ENCODE data around the gene AHI1. TPM values are rescaled to one million over a fixed set of nuclear protein-coding genes. Genes with fewer than 3 reads are reported as not detected.

The AHI1 gene
- total RNA-seq, 3 donors from 2014 or later: 17.7 to 34.7 (median 26.5) TPM

DNA sequence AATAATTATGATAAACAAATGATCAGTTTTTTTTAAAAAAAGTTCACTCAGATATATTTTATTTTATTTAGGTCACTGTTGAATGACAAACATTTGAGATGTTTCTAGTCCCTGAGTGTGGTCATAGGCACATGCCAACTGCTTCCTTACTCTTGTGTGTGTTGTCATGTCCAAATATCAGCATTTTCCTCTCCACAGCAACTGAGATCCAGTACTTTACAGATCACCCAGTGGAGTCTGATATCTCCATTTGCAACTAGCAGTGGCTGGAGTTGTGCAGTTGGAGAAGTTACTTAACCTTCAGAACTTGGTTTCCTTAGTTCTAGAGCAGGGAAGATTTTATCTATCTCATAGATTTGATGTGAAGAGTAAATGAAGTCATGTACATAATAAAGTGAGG is 215.1 kb downstream of the AHI1 start:
- ATAC-seq: no peak

DNA sequence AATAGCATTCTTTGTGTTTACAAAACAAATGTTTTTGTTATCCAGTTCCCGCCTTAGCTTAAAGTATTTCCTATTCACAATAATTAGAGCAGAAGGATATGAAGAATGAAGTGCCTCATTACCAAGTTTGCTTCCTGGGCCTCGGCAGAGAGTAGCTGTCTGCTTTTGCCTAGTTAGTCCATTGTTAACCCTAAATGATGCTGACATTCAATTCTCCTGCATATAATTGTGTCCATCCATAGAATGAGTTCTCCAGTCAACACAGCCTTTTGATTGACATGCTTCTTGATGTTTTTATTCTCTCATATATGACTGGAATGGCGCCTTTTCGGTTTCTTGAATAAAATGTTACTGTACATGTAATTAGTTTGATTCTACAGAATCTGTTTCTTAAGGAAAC is 215.6 kb downstream of the AHI1 start:
- Histone ChIP-seq H3K36me3 (ENCODE audit: low read depth) (no peaks in the 10 kb centered on the region), H3K4me1 (ENCODE audit: low read depth) (no peaks in the 10 kb centered on the region), H3K9me3 (no peaks in the 10 kb centered on the region), H3K4me3 (no peak overlapping the region)
- no peak for DNase-seq
- intact Hi-C loops (cut with DNase I, micrococcal nuclease): no loop called here
- ATAC-seq: no peak
- TF ChIP-seq, protein P1, sequence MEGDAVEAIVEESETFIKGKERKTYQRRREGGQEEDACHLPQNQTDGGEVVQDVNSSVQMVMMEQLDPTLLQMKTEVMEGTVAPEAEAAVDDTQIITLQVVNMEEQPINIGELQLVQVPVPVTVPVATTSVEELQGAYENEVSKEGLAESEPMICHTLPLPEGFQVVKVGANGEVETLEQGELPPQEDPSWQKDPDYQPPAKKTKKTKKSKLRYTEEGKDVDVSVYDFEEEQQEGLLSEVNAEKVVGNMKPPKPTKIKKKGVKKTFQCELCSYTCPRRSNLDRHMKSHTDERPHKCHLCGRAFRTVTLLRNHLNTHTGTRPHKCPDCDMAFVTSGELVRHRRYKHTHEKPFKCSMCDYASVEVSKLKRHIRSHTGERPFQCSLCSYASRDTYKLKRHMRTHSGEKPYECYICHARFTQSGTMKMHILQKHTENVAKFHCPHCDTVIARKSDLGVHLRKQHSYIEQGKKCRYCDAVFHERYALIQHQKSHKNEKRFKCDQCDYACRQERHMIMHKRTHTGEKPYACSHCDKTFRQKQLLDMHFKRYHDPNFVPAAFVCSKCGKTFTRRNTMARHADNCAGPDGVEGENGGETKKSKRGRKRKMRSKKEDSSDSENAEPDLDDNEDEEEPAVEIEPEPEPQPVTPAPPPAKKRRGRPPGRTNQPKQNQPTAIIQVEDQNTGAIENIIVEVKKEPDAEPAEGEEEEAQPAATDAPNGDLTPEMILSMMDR (IDR thresholded peaks at IDR 0.05): no peak

More for the DNA sequence above, 215.1 kb downstream of the AHI1 start:
- Histone ChIP-seq H3K9me3 (no peaks in the 10 kb centered on the region), H3K4me1 (ENCODE audit: low read depth) (no peaks in the 10 kb centered on the region), H3K4me3 (no peak overlapping the region), H3K36me3 (ENCODE audit: low read depth) (no peaks in the 10 kb centered on the region)
- DNase-seq: no peak
- TF ChIP-seq, protein P1 (IDR thresholded peaks at IDR 0.05): no peak
- intact Hi-C loops (cut with DNase I, micrococcal nuclease): no loop called here

DNA sequence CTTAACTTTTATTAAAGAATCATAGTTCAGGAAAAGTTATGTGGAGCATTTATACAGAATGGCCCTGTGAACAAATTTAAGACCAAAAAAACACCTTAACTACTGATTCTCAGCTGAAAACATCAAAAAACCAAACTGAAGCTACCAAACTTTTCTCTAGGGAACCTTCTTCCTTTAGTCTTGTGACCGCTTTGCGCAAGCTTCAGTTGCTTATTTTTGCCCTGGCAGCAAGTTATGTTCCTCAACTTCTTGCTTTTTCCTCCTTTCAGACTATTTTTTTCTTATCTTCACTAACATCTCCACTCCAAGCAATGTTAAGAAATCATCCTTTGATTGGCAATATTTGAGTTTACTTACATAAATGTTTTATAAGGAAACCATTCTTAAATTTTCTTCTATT is 216.3 kb downstream of the AHI1 start:
- no peak for DNase-seq
- H3K9me3 ChIP-seq: no peaks in the 10 kb centered on the region
- TF ChIP-seq, protein P1 (IDR thresholded peaks at IDR 0.05): no peak
- no peaks in the 10 kb centered on the region for H3K4me1 ChIP-seq (ENCODE audit: low read depth)
- no peak for ATAC-seq
- H3K4me3 ChIP-seq: no peak overlapping the region
- H3K36me3 ChIP-seq (ENCODE audit: low read depth): no peaks in the 10 kb centered on the region
- intact Hi-C loops (cut with DNase I, micrococcal nuclease): no loop called here

DNA sequence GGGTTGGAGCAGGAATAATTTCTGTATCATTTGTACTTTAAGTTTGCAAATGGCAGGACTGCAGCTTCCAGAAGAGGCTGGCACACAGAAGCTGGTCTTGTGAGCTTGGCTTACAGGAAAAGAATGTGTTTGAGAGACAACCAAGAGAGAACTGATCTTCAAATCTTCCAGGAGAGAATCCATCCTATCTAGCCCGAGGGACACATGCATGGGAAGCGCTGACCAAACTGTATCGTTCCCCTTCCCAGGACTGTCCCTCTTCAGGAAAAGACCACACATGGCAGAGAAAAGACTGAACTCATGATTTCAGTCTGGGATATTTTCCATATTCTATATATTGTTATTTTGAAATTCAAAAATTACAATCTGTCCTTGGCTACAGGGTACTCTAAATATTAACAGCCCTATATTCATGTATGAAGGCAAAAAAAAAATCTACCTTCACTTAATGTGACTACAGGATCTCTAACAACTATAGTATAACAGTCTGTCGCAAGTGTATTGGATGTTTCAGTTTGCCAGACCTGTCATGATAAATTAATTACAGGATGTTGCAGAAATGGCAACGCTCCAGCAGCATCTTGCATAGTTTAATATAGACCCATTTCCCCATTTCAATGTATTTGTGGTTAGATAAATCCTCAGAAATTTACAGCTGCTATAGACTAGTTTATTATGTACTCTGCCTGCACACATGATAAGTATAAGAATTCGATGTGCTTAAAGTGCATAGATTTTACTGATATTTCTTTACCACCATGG is 217.0 kb downstream of the AHI1 start:
- TF ChIP-seq, protein P1 (IDR thresholded peaks at IDR 0.05): no peak
- H3K4me1 ChIP-seq (ENCODE audit: low read depth): no peaks in the 10 kb centered on the region
- no peaks in the 10 kb centered on the region for H3K36me3 ChIP-seq (ENCODE audit: low read depth)
- no peaks in the 10 kb centered on the region for H3K9me3 ChIP-seq
- no peak overlapping the region for H3K4me3 ChIP-seq
- intact Hi-C loops (cut with DNase I, micrococcal nuclease): no loop called here
- ATAC-seq (no peak), DNase-seq (no peak)

DNA sequence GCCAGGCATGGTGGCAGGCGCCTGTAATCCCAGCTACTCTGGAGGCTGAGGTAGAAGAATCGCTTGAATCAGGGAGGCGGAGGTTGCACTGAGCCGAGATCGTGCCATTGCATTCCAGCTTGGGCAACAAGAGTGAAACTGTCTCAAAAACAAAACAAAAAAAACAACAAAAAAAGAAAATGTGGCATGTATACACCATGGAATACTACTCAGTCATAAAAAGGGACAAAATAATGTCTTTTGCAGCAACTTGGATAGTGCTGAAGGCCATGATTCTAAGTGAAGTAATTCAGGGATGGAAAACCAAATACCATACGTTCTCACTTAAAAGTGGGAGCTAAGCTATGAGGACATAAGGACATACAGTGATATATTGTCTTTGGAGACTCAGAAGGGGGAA is 220.1 kb downstream of the AHI1 start:
- Histone ChIP-seq H3K9me3 (no peaks in the 10 kb centered on the region), H3K4me3 (no peak overlapping the region), H3K4me1 (ENCODE audit: low read depth) (peaks cover 10% of the 10 kb centered on the region), H3K36me3 (ENCODE audit: low read depth) (no peaks in the 10 kb centered on the region)
- ATAC-seq (no peak), DNase-seq (no peak)
- TF ChIP-seq, protein P1 (IDR thresholded peaks at IDR 0.05): no peak
- intact Hi-C loops (cut with DNase I, micrococcal nuclease): no loop called here

Data from mucosa of descending colon (tissue), 3 donors.